Muscle layer of colon (tissue), 2 donors: ENCODE results near the gene ITIH5.

Experiments used
- H3K27ac ChIP-seq: one replicate; pipeline ENCODE4 v1.7.0; 2013; ENCODE audit warnings: low read depth, mild to moderate bottlenecking, low read length, moderate library complexity
- H3K27me3 ChIP-seq, 2 donors: one replicate each; pipeline ENCODE4 v1.7.0; 2013; ENCODE audit warnings: low read length in 2 of 2, mild to moderate bottlenecking in 2 of 2; ENCODE audit not compliant: insufficient read depth in 2 of 2, control insufficient read depth in 1 of 2
- H3K36me3 ChIP-seq: one replicate; pipeline ENCODE4 v1.7.0; 2013; ENCODE audit warnings: mild to moderate bottlenecking, low read length; ENCODE audit not compliant: insufficient read depth
- H3K4me1 ChIP-seq: one replicate; pipeline ENCODE4 v1.7.0; 2013; ENCODE audit warnings: mild to moderate bottlenecking, low read length; ENCODE audit not compliant: insufficient read depth
- H3K4me3 ChIP-seq, 2 donors: one replicate each; pipeline ENCODE4 v1.7.0; 2013; ENCODE audit warnings: low read length in 2 of 2, low read depth in 1 of 2, mild to moderate bottlenecking in 1 of 2, moderate library complexity in 1 of 2
- H3K9ac ChIP-seq: one replicate; pipeline ENCODE4 v1.7.0; 2013; ENCODE audit warnings: low read length
- H3K9me3 ChIP-seq: one replicate; pipeline ENCODE4 v1.7.0; 2013; ENCODE audit warnings: mild to moderate bottlenecking, low read length
- donor health status: abdominal sarcoma.
- donor health status: Adenocarcinoma of cecum.

Gene ITIH5

GRCh38 chr10:7611909-7612308 is 54.9 kb downstream of the ITIH5 start:
- Histone ChIP-seq H3K36me3 (peaks cover 35% of the 10 kb centered on the region), H3K9me3 (no peaks in the 10 kb centered on the region), H3K27me3 (no peaks in the 10 kb centered on the region), H3K4me1 (peaks cover 22% of the 10 kb centered on the region), H3K4me3 (no peak overlapping the region), H3K9ac (no peak overlapping the region), H3K27ac (no peak overlapping the region)

- Histone ChIP-seq H3K36me3 (peaks cover 34% of the 10 kb centered on the region), H3K4me3 (no peak overlapping the region), H3K9me3 (no peaks in the 10 kb centered on the region), H3K27me3 (no peaks in the 10 kb centered on the region), H3K4me1 (peaks cover 30% of the 10 kb centered on the region), H3K27ac (peak overlapping the region; percentile 74), H3K9ac (no peak overlapping the region)
Observed at GRCh38 chr10:7610651-7611389, 55.9 kb downstream of the ITIH5 start.

- H3K36me3 ChIP-seq, result peaks cover 28% of the 10 kb centered on the region
- no peak overlapping the region for H3K9ac ChIP-seq
- H3K9me3 ChIP-seq, result no peaks in the 10 kb centered on the region
- no peaks in the 10 kb centered on the region for H3K27me3 ChIP-seq
- H3K4me1 ChIP-seq, result peaks cover 34% of the 10 kb centered on the region
- no peak overlapping the region for H3K4me3 ChIP-seq
- peak overlapping the region; percentile 52 for H3K27ac ChIP-seq
Observed at GRCh38 chr10:7610026-7610425, 56.7 kb downstream of the ITIH5 start.

GRCh38 chr10:7609556-7609955 is 57.2 kb downstream of the ITIH5 start:
- peak overlapping the region; percentile 52 for H3K27ac ChIP-seq

GRCh38 chr10:7608001-7608400 is 58.8 kb downstream of the ITIH5 start:
- no peak overlapping the region for H3K9ac ChIP-seq
- peak overlapping the region; percentile 44 for H3K27ac ChIP-seq
- H3K36me3 ChIP-seq, result peaks cover 24% of the 10 kb centered on the region
- H3K4me1 ChIP-seq, result peaks cover 34% of the 10 kb centered on the region
- H3K27me3 ChIP-seq, result no peaks in the 10 kb centered on the region
- no peaks in the 10 kb centered on the region for H3K9me3 ChIP-seq
- H3K4me3 ChIP-seq, result no peak overlapping the region

More at GRCh38 chr10:7609556-7609955, 57.2 kb downstream of the ITIH5 start:
- Histone ChIP-seq H3K27me3 (no peaks in the 10 kb centered on the region), H3K9me3 (no peaks in the 10 kb centered on the region), H3K36me3 (peaks cover 26% of the 10 kb centered on the region), H3K4me1 (peaks cover 34% of the 10 kb centered on the region), H3K9ac (no peak overlapping the region), H3K4me3 (no peak overlapping the region)

- H3K9ac ChIP-seq, result no peak overlapping the region
- H3K4me3 ChIP-seq, result no peak overlapping the region
- peaks cover 34% of the 10 kb centered on the region for H3K4me1 ChIP-seq
- H3K9me3 ChIP-seq, result no peaks in the 10 kb centered on the region
- no peaks in the 10 kb centered on the region for H3K27me3 ChIP-seq
- peaks cover 18% of the 10 kb centered on the region for H3K36me3 ChIP-seq
- no peak overlapping the region for H3K27ac ChIP-seq
Observed at GRCh38 chr10:7606951-7607404, 59.8 kb downstream of the ITIH5 start.

GRCh38 chr10:7605565-7606295 is 61.0 kb downstream of the ITIH5 start:
- no peaks in the 10 kb centered on the region for H3K27me3 ChIP-seq
- H3K9me3 ChIP-seq, result no peaks in the 10 kb centered on the region
- H3K9ac ChIP-seq, result no peak overlapping the region
- H3K4me3 ChIP-seq, result no peak overlapping the region
- peaks cover 18% of the 10 kb centered on the region for H3K36me3 ChIP-seq
- peak overlapping the region; percentile 48 for H3K27ac ChIP-seq
- H3K4me1 ChIP-seq, result peaks cover 38% of the 10 kb centered on the region

GRCh38 chr10:7601023-7601656 is 65.6 kb downstream of the ITIH5 start:
- Histone ChIP-seq H3K9ac (no peak overlapping the region), H3K27me3 (no peaks in the 10 kb centered on the region), H3K4me3 (no peak overlapping the region), H3K9me3 (no peaks in the 10 kb centered on the region), H3K36me3 (peaks cover 17% of the 10 kb centered on the region), H3K27ac (peak overlapping the region; percentile 83), H3K4me1 (peaks cover 38% of the 10 kb centered on the region)

GRCh38 chr10:7598771-7599170 is 68.0 kb downstream of the ITIH5 start:
- H3K9me3 ChIP-seq, result no peaks in the 10 kb centered on the region
- peak overlapping the region; percentile 56 for H3K27ac ChIP-seq
- H3K36me3 ChIP-seq, result peaks cover 9% of the 10 kb centered on the region
- H3K9ac ChIP-seq, result no peak overlapping the region
- H3K27me3 ChIP-seq, result no peaks in the 10 kb centered on the region
- H3K4me3 ChIP-seq, result no peak overlapping the region
- peaks cover 39% of the 10 kb centered on the region for H3K4me1 ChIP-seq

GRCh38 chr10:7596356-7596755 is 70.4 kb downstream of the ITIH5 start:
- H3K9ac ChIP-seq, result no peak overlapping the region
- H3K4me3 ChIP-seq, result no peak overlapping the region
- no peaks in the 10 kb centered on the region for H3K27me3 ChIP-seq
- peak overlapping the region; percentile 19 for H3K27ac ChIP-seq
- H3K9me3 ChIP-seq, result no peaks in the 10 kb centered on the region
- H3K36me3 ChIP-seq, result peaks cover 8% of the 10 kb centered on the region
- H3K4me1 ChIP-seq, result peaks cover 47% of the 10 kb centered on the region

GRCh38 chr10:7593905-7594304 is 72.9 kb downstream of the ITIH5 start:
- Histone ChIP-seq H3K27me3 (no peaks in the 10 kb centered on the region), H3K27ac (peak overlapping the region; percentile 82), H3K4me1 (peaks cover 23% of the 10 kb centered on the region), H3K9ac (no peak overlapping the region), H3K9me3 (no peaks in the 10 kb centered on the region), H3K4me3 (no peak overlapping the region), H3K36me3 (no peaks in the 10 kb centered on the region)
